Psoas muscle (tissue), 8 donors: Measurements from ENCODE around the gene TBK1. TPM values are rescaled to one million over a fixed set of nuclear protein-coding genes. Genes with fewer than 3 reads are reported as not detected.

Source experiments
- ATAC-seq, 4 donors: fragments of 200-7000 bp; cut with Tn5 transposase; one replicate each; pipeline ENCODE4 v1.9.1; 2020; ENCODE audit warnings: moderate library complexity in 3 of 4, mild to moderate bottlenecking in 2 of 4
- DNase-seq, 2 donors: peaks; one replicate each; pipeline ENCODE4 v3.0.0-alpha.2; 2020
- H3K27ac ChIP-seq: fragments of 200-600 bp; one replicate; pipeline ENCODE4 v1.8.0; 2022
- H3K27me3 ChIP-seq, 3 donors: fragments of 200-600 bp in 1 of 3; one replicate each; pipeline versions ENCODE4 v1.6.1 to v1.8.0; 2013 to 2022; ENCODE audit warnings: low read length in 2 of 3, mild to moderate bottlenecking in 2 of 3, moderate library complexity in 1 of 3; ENCODE audit not compliant: insufficient read depth in 3 of 3
- H3K36me3 ChIP-seq, 2 donors: fragments of 200-600 bp in 1 of 2; one replicate each; pipeline versions ENCODE4 v1.6.1 to v1.8.0; 2013 to 2022; ENCODE audit warnings: low read depth in 1 of 2, mild to moderate bottlenecking in 1 of 2, moderate library complexity in 1 of 2; ENCODE audit not compliant: insufficient read depth in 1 of 2
- H3K4me1 ChIP-seq: fragments of 200-600 bp; one replicate; pipeline ENCODE4 v1.8.0; 2022
- H3K4me3 ChIP-seq: fragments of 200-600 bp; one replicate; pipeline ENCODE4 v1.8.0; 2022; ENCODE audit warnings: mild to moderate bottlenecking
- H3K9me3 ChIP-seq: fragments of 200-600 bp; one replicate; pipeline ENCODE4 v1.8.0; 2022
- WGBS, 3 donors: extraction: QIAGEN DNeasy Blood & Tissue Kit; methylation state at CpG; one replicate each; pipeline versions ENCODE4 v1.1.6 to v1.1.7; 2013; 5-methylcytosine and 5-hydroxymethylcytosine counted together
- intact Hi-C, 2 donors: fragments of 100-400 bp; cut with DNase I; formaldehyde crosslinking; loops; one replicate each; pipeline versions ENCODE4 v1.11.0 to v1.14.2; 2022
- polyA plus RNA-seq, 3 donors: library from polyadenylated mRNA; stranded (reverse); fragments of 200-250 nt; gene quantifications; one replicate each; pipeline ENCODE4 v1.2.3, GENCODE V29; 2013
- total RNA-seq, 4 donors: library from RNA; stranded (reverse); fragmentation: NEBNext Ultra II Directional in 2 of 4; extraction: Animal tissue kit (Norgen Biotek cat#: 25700) in 2 of 4; gene quantifications; one replicate each; pipeline versions ENCODE4 v1.2.1 to v1.2.4, GENCODE V29; 2021 to 2023
- TF ChIP-seq, protein P1 (sequence below): fragments of 200-600 bp; IDR thresholded peaks from one replicate; pipeline ENCODE4 v1.8.0; 2022; ENCODE audit warnings: antibody characterized with exemption
- donor health status: healthy with polysubstance abuse.
- donor health status: DM: no; HTN: no; CAD: no; lungs with moderate emphysema.
- donor health status: Bipolar disorder and iron deficiency.
- donor health status: healthy.
- donor health status: DM: yes; HTN: yes; CAD: no.
- donor health status: DM: no; HTN: no; CAD: no.
- donor health status: DM: no; HTN: no; CAD: no.
- donor health status: DM: yes; HTN: yes; CAD: no.

TBK1 gene
- total and polyA plus RNA-seq, 7 donors, result 11.6 to 39.8 (median 19.9) TPM

DNA sequence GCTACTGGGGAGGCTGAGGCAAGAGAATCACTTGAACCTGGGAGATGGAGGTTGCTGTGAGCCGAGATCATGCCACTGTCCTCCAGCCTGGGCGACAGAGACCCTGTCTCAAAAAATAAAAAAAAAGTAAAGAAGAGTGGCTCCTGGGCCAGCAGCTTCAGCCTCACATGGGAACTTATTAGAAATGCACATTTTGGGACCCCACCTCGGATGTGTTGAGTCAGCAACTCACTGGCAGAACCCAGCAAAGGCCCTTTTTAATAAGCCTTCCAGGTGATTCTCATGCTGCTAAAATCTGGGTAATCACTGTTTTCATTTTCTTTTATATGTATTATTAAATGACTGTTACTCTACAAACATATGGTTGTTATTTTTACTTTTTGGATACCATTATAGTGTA is 41.6 kb downstream of the TBK1 start:
- no peak overlapping the region for H3K27ac ChIP-seq
- no peak overlapping the region for H3K4me3 ChIP-seq
- intact Hi-C loops, result no loop called here
- H3K4me1 ChIP-seq, result no peaks in the 10 kb centered on the region
- 95 to 98% (median 97%) methylated on average over 3 of the region's 3 CpGs for WGBS, 3 donors
- H3K27me3 ChIP-seq, result no peaks in the 10 kb centered on the region
- TF ChIP-seq, protein P1, sequence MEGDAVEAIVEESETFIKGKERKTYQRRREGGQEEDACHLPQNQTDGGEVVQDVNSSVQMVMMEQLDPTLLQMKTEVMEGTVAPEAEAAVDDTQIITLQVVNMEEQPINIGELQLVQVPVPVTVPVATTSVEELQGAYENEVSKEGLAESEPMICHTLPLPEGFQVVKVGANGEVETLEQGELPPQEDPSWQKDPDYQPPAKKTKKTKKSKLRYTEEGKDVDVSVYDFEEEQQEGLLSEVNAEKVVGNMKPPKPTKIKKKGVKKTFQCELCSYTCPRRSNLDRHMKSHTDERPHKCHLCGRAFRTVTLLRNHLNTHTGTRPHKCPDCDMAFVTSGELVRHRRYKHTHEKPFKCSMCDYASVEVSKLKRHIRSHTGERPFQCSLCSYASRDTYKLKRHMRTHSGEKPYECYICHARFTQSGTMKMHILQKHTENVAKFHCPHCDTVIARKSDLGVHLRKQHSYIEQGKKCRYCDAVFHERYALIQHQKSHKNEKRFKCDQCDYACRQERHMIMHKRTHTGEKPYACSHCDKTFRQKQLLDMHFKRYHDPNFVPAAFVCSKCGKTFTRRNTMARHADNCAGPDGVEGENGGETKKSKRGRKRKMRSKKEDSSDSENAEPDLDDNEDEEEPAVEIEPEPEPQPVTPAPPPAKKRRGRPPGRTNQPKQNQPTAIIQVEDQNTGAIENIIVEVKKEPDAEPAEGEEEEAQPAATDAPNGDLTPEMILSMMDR, result no peak
- H3K9me3 ChIP-seq, result no peaks in the 10 kb centered on the region
- peaks cover 2 to 100% of the 10 kb centered on the region in 2 donors for H3K36me3 ChIP-seq
- DNase-seq, result no peak
- no peak for ATAC-seq

- no peak for ATAC-seq
- Histone ChIP-seq H3K4me1 (no peaks in the 10 kb centered on the region), H3K27ac (no peak overlapping the region), H3K9me3 (no peaks in the 10 kb centered on the region), H3K36me3 (peaks cover 2 to 100% of the 10 kb centered on the region in 2 donors), H3K4me3 (no peak overlapping the region), H3K27me3 (no peaks in the 10 kb centered on the region)
- WGBS, 3 donors, result 86 to 91% (median 86%) methylated on average over 5 of the region's 5 CpGs
- intact Hi-C loops, result loop anchor here (5.0 kb wide), 2 partner anchors 68 to 83 kb away; no protein-coding TSS in a partner anchor
- TF ChIP-seq, protein P1, result no peak
- no peak for DNase-seq
These were observed 43.2 kb downstream of the TBK1 start for GRCh38 chr12:64494998-64495729.

GRCh38 chr12:64496839-64497400 is 45.0 kb downstream of the TBK1 start:
- Histone ChIP-seq H3K27me3 (no peaks in the 10 kb centered on the region), H3K27ac (no peak overlapping the region), H3K4me1 (no peaks in the 10 kb centered on the region), H3K4me3 (no peak overlapping the region), H3K36me3 (peaks cover 2 to 100% of the 10 kb centered on the region in 2 donors), H3K9me3 (no peaks in the 10 kb centered on the region)
- ATAC-seq (no peak), DNase-seq (no peak)
- 95 to 97% (median 97%) methylated on average over 2 of the region's 2 CpGs for WGBS, 3 donors
- TF ChIP-seq, protein P1, result no peak
- intact Hi-C loops, result loop anchor here (2.0 to 5.0 kb wide), 3 partner anchors 44 to 85 kb away; no protein-coding TSS in a partner anchor

GRCh38 chr12:64497484-64497883 is 45.6 kb downstream of the TBK1 start:
- H3K4me3 ChIP-seq, result no peak overlapping the region
- H3K36me3 ChIP-seq, result peaks cover 2 to 98% of the 10 kb centered on the region in 2 donors
- TF ChIP-seq, protein P1, result no peak
- H3K27ac ChIP-seq, result no peak overlapping the region
- H3K27me3 ChIP-seq, result no peaks in the 10 kb centered on the region
- no peaks in the 10 kb centered on the region for H3K9me3 ChIP-seq
- no peaks in the 10 kb centered on the region for H3K4me1 ChIP-seq
- 92 to 98% (median 97%) methylated on average over 1 of the region's 1 CpG for WGBS, 3 donors
- DNase-seq (no peak), ATAC-seq (no peak)
- intact Hi-C loops, result loop anchor here (2.0 to 5.0 kb wide), 3 partner anchors 43 to 85 kb away; no protein-coding TSS in a partner anchor
